Vagina (tissue), 2 donors: ENCODE results near the gene R3HDM4. TPM values are rescaled to one million over a fixed set of nuclear protein-coding genes. Genes with fewer than 3 reads are reported as not detected.

ENCODE experiments used
- DNase-seq, 2 donors: peaks; one replicate each; pipeline ENCODE4 v3.0.0-alpha.2; 2017; ENCODE audit errors: extremely low spot score in 2 of 2
- H3K27ac ChIP-seq: fragments of 200-600 bp; sonication (generic); one replicate; pipeline ENCODE4 v1.5.1; 2019
- H3K27me3 ChIP-seq: fragments of 200-600 bp; sonication (generic); one replicate; pipeline ENCODE4 v1.5.1; 2019
- H3K36me3 ChIP-seq, 2 donors: fragments of 200-600 bp; sonication (generic); one replicate each; pipeline ENCODE4 v1.5.1; 2017 to 2019
- H3K4me1 ChIP-seq: fragments of 200-600 bp; sonication (generic); one replicate; pipeline ENCODE4 v1.5.1; 2019
- H3K4me3 ChIP-seq, 2 donors: fragments of 200-600 bp; sonication (generic); 1 replicate in 1 of 2; 2 replicates in 1 of 2; pipeline ENCODE4 v1.5.1; 2016 to 2019
- H3K9me3 ChIP-seq: fragments of 200-600 bp; sonication (generic); one replicate; pipeline ENCODE4 v1.5.1; 2019
- CTCF ChIP-seq, 3 experiments: fragments of 450-650 bp in 2 of 3; fragments of 200-600 bp in 1 of 3; sonication (generic) in 1 of 3; IDR thresholded peaks; one replicate each; pipeline ENCODE4 v1.5.1; 2017 to 2019; ENCODE audit warnings: antibody characterized with exemption in 3 of 3, mild to moderate bottlenecking in 2 of 3, moderate library complexity in 2 of 3
- POLR2A ChIP-seq, 2 donors: fragments of 450-650 bp; IDR thresholded peaks; one replicate each; pipeline ENCODE4 v1.6.1; 2017; ENCODE audit warnings: antibody characterized with exemption in 2 of 2, mild to moderate bottlenecking in 2 of 2, moderate library complexity in 2 of 2
- POLR2AphosphoS5 ChIP-seq, 2 donors: sonication (generic); formaldehyde crosslinking; IDR thresholded peaks; one replicate each; pipeline ENCODE4 v1.9.0; 2017; ENCODE audit warnings: antibody characterized with exemption in 2 of 2, mild to moderate bottlenecking in 2 of 2, low read depth in 1 of 2; ENCODE audit not compliant: insufficient read depth in 1 of 2
- intact Hi-C: fragments of 100-400 bp; cut with DNase I; formaldehyde crosslinking; loops from one replicate; pipeline ENCODE4 v1.15.1; 2023
- total RNA-seq: library from RNA; depleted of rRNA; stranded (reverse); fragments of >200 nt; gene quantifications from one replicate; pipeline ENCODE4 v1.2.3, GENCODE V29; 2016

Gene R3HDM4
- total RNA-seq, 1 donor from 2014 or later: 41.3 TPM

DNA sequence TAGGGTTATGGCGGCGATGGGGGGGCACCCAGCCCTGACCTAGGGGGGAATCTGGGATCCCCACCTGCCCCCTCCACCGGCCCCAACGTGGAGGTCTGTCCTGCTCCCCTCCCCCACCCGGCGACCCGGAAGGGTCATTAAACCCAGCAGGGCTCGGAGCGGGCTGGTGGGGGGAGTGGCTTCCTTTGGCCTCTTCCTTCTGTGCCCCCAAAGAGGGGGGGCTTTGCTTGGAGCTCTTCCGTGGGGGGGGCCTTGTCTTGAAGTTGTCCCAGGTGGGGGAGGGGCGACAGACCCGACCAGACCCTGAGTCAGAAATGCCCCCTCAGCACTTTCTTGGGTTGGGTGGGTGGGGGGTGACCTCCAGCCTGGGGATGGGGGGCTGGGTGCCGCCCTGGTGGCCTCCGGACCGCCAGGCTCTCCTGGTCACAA, 14.3 kb upstream of the R3HDM4 start:
- Histone ChIP-seq H3K36me3 (no peaks in the 10 kb centered on the region), H3K4me3 (peak overlapping the region; percentile 72 to 87), H3K27me3 (no peaks in the 10 kb centered on the region), H3K9me3 (no peaks in the 10 kb centered on the region), H3K4me1 (peaks cover 35% of the 10 kb centered on the region), H3K27ac (peak overlapping the region; percentile 82)
- intact Hi-C loops: loop anchor here (10.0 kb wide), 1 partner anchor 317 kb away; the partner anchor contains the start of genes ATP5F1D and MIDN
- DNase-seq: no peak
- TF ChIP-seq POLR2AphosphoS5 (IDR thresholded peaks at IDR 0.05; ENCODE audit: insufficient read depth in 1 of 2, low read depth in 1 of 2): no peak

DNA sequence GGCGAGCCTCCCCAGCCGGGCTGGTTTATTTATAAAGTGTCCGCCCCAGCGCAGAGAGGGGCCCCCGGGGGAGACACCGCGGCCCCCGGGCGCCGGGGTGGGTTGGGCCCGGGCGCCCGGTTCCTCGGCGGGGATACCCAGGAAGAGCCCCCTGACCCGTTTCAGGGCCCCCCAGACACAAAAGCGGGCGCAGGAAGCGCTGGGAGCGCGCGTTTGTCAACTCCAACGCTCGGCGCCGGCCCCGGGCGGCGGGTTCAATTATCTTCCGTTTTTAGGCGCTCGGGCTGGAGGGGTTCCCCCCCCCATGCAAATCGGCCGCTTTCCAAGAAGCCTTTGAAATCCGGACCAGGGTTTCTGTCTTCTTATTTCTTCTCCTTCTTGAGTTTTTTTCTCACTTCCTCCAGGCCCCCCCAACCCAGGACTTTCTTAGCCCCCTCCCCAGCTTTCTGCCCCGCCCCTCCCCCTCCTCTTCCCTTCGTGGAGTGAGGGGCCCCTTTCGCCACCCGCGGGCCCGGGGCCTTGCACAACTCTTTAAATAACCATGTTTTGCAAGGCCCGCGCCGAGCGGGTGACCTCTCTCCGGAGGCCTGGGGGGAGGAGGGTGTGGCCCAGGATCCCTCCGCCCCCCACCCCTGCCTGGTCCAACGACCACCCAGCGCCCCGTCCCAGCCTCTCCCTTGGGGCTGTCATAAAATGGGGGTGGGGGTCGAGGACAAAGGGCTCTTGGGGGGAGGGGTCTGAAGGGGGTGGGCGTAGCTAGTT, 13.8 kb upstream of the R3HDM4 start:
- DNase-seq: no peak

DNA sequence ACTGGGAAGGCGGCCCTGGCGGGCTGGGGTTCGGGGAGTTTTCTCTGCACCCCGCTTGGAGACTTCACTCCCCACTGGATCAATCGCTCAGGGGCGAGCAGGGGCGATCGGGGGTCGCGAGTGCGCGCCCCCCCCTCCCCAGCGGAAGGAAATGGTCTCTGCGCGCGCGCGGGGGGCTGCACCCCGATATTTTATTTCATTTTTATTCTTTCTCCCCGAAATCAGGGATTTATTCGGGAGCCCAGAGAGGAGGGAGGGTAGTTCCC, 13.2 kb upstream of the R3HDM4 start:
- intact Hi-C loops: loop anchor here (10.0 kb wide), 1 partner anchor 319 kb away; the partner anchor contains the start of genes ATP5F1D and MIDN
- no peak for DNase-seq
- no peaks in the 10 kb centered on the region for H3K9me3 ChIP-seq
- H3K36me3 ChIP-seq: no peaks in the 10 kb centered on the region
- no peaks in the 10 kb centered on the region for H3K27me3 ChIP-seq
- H3K4me3 ChIP-seq: peak overlapping the region; percentile 72 to 87
- TF ChIP-seq CTCF (IDR thresholded peaks at IDR 0.05) (no peak), POLR2A (IDR thresholded peaks at IDR 0.05) (no peak), POLR2AphosphoS5 (IDR thresholded peaks at IDR 0.05; ENCODE audit: insufficient read depth in 1 of 2, low read depth in 1 of 2) (no peak)
- H3K4me1 ChIP-seq: peaks cover 28% of the 10 kb centered on the region
- peak overlapping the region; percentile 82 for H3K27ac ChIP-seq

More for the DNA sequence above, 13.8 kb upstream of the R3HDM4 start:
- intact Hi-C loops: loop anchor here (10.0 kb wide), 1 partner anchor 318 kb away; the partner anchor contains the start of genes ATP5F1D and MIDN
- peak overlapping the region; percentile 72 to 87 for H3K4me3 ChIP-seq
- no peaks in the 10 kb centered on the region for H3K9me3 ChIP-seq
- peaks cover 29% of the 10 kb centered on the region for H3K4me1 ChIP-seq
- no peak for TF ChIP-seq CTCF (IDR thresholded peaks at IDR 0.05)
- TF ChIP-seq POLR2A (IDR thresholded peaks at IDR 0.05): no peak
- no peak for TF ChIP-seq POLR2AphosphoS5 (IDR thresholded peaks at IDR 0.05; ENCODE audit: insufficient read depth in 1 of 2, low read depth in 1 of 2)
- H3K27ac ChIP-seq: peak overlapping the region; percentile 82
- H3K36me3 ChIP-seq: no peaks in the 10 kb centered on the region
- H3K27me3 ChIP-seq: no peaks in the 10 kb centered on the region

- H3K27ac ChIP-seq: peak within 1 kb of the TSS; percentile 82
- no peaks in the 10 kb centered on the region for H3K9me3 ChIP-seq
- peak within 1 kb of the TSS; percentile 72 to 87 for H3K4me3 ChIP-seq
- DNase-seq: no peak
- H3K4me1 ChIP-seq: peaks cover 28% of the 10 kb centered on the region
- H3K27me3 ChIP-seq: no peaks in the 10 kb centered on the region
- TF ChIP-seq POLR2A (IDR thresholded peaks at IDR 0.05) (peak in 1 of 2 donors; percentile 43), CTCF (IDR thresholded peaks at IDR 0.05) (no peak), POLR2AphosphoS5 (IDR thresholded peaks at IDR 0.05; ENCODE audit: insufficient read depth in 1 of 2, low read depth in 1 of 2) (peak; percentile 30 to 76)
- intact Hi-C loops: loop anchor here (10.0 kb wide), 1 partner anchor 319 kb away; the partner anchor contains the start of genes ATP5F1D and MIDN
- no peaks in the 10 kb centered on the region for H3K36me3 ChIP-seq
These were observed 12.7 kb upstream of the R3HDM4 start, which contains the start of gene ARID3A for GRCh38 chr19:925526-926322. ARID3A (plus strand) TSS chr19:926035; CDS start chr19:929529, 3,494 bp downstream.

GRCh38 chr19:925087-925525, 12.1 kb upstream of the R3HDM4 start:
- H3K4me3 ChIP-seq: peak overlapping the region; percentile 72 to 87
- H3K27me3 ChIP-seq: peaks cover 2% of the 10 kb centered on the region
- peak overlapping the region; percentile 82 for H3K27ac ChIP-seq
- TF ChIP-seq POLR2A (IDR thresholded peaks at IDR 0.05) (no peak), POLR2AphosphoS5 (IDR thresholded peaks at IDR 0.05; ENCODE audit: insufficient read depth in 1 of 2, low read depth in 1 of 2) (no peak), CTCF (IDR thresholded peaks at IDR 0.05) (no peak)
- no peak for DNase-seq
- peaks cover 30% of the 10 kb centered on the region for H3K4me1 ChIP-seq
- intact Hi-C loops: loop anchor here (10.0 kb wide), 1 partner anchor 320 kb away; the partner anchor contains the start of genes ATP5F1D and MIDN
- H3K36me3 ChIP-seq: no peaks in the 10 kb centered on the region
- no peaks in the 10 kb centered on the region for H3K9me3 ChIP-seq
